Keratinocyte (primary cell): ENCODE results near the gene KCNK18. TPM values are rescaled to one million over a fixed set of nuclear protein-coding genes. Genes with fewer than 3 reads are reported as not detected.

ENCODE experiments used
- DNase-seq: peaks from one replicate; pipeline ENCODE4 v3.0.0-alpha.2; 2011; ENCODE audit warnings: low read depth, missing footprints, low spot score
- FAIRE-seq: peaks from 2 replicates; lab custom pipeline; 2011; peaks lifted over from hg19 to GRCh38; lab: Jason Lieb, UNC
- H2AFZ ChIP-seq: 2 replicates; pipeline ENCODE4 v1.6.0; 2012; ENCODE audit warnings: low read length, control low read depth, inconsistent platforms; ENCODE audit not compliant: control insufficient read depth
- H3K27ac ChIP-seq: 2 replicates; pipeline ENCODE4 v1.5.1; 2011; ENCODE audit warnings: low read length; ENCODE audit not compliant: control insufficient read depth, insufficient read depth
- H3K27me3 ChIP-seq: 3 replicates; pipeline ENCODE4 v1.6.0; 2011; ENCODE audit warnings: low read length; ENCODE audit not compliant: control insufficient read depth, insufficient read depth; ENCODE audit errors: extremely low read depth
- H3K36me3 ChIP-seq, 2 experiments: 2 replicates in 1 of 2; 3 replicates in 1 of 2; pipeline ENCODE4 v1.5.1; 2011; ENCODE audit warnings: low read length in 2 of 2, mild to moderate bottlenecking in 1 of 2; ENCODE audit not compliant: control insufficient read depth in 2 of 2, insufficient read depth in 2 of 2; ENCODE audit errors: extremely low read depth in 1 of 2
- H3K4me1 ChIP-seq: 3 replicates; pipeline ENCODE4 v1.5.1; 2011; ENCODE audit warnings: low read length; ENCODE audit not compliant: control insufficient read depth, insufficient read depth; ENCODE audit errors: extremely low read depth
- H3K4me2 ChIP-seq: 3 replicates; pipeline ENCODE4 v1.6.0; 2011; ENCODE audit warnings: low read depth, low read length; ENCODE audit not compliant: control insufficient read depth, insufficient read depth; ENCODE audit errors: extremely low read depth
- H3K4me3 ChIP-seq, 3 experiments: fragments of 200-600 bp in 1 of 3; sonication (generic) in 1 of 3; 2 replicates in 2 of 3; 3 replicates in 1 of 3; pipeline ENCODE4 v1.5.1; 2011 to 2016; ENCODE audit warnings: low read length in 3 of 3, mild to moderate bottlenecking in 3 of 3, control low read depth in 2 of 3, inconsistent platforms in 1 of 3, low read depth in 1 of 3, mixed read lengths in 1 of 3, mixed run types in 1 of 3, moderate library complexity in 1 of 3; ENCODE audit not compliant: control insufficient read depth in 2 of 3, insufficient read depth in 2 of 3; ENCODE audit errors: extremely low read depth in 1 of 3
- H3K79me2 ChIP-seq: 2 replicates; pipeline ENCODE4 v1.6.0; 2012; ENCODE audit warnings: low read length; ENCODE audit not compliant: control insufficient read depth, insufficient read depth
- H3K9ac ChIP-seq: 3 replicates; pipeline ENCODE4 v1.6.0; 2011; ENCODE audit warnings: low read length; ENCODE audit not compliant: control insufficient read depth, insufficient read depth; ENCODE audit errors: extremely low read depth
- H3K9me1 ChIP-seq: 3 replicates; pipeline ENCODE4 v1.6.0; 2011; ENCODE audit warnings: low read length; ENCODE audit not compliant: control insufficient read depth, insufficient read depth; ENCODE audit errors: extremely low read depth
- H3K9me3 ChIP-seq: 2 replicates; pipeline ENCODE4 v1.5.1; 2012; ENCODE audit warnings: low read depth, low read length; ENCODE audit not compliant: control insufficient read depth
- H4K20me1 ChIP-seq: 3 replicates; pipeline ENCODE4 v1.6.0; 2011; ENCODE audit warnings: low read length; ENCODE audit not compliant: control insufficient read depth, insufficient read depth; ENCODE audit errors: extremely low read depth
- EZH2 ChIP-seq: IDR thresholded peaks from one replicate; pipeline ENCODE4 v1.6.1; 2012; ENCODE audit warnings: inconsistent platforms, mild to moderate bottlenecking, low read length, moderate library complexity
- dilution Hi-C: fragments of 300-500 bp; cut with MboI; formaldehyde crosslinking; loops from one replicate; pipeline ENCODE4 v1.7.0; 2020; ENCODE audit warnings: low sequenced_read_pairs; ENCODE audit not compliant: extremely low pct_ligation_motif_present
- polyA plus RNA-seq, 5 experiments: library from polyadenylated mRNA; depleted of rRNA in 3 of 5; stranded (reverse) in 3 of 5; stranded (forward) in 1 of 5; unstranded in 1 of 5; fragments of >200 nt; gene quantifications; 1 replicate in 1 of 5; 2 replicates in 3 of 5; 3 replicates in 1 of 5; pipeline versions ENCODE4 v1.2.1 to v1.2.3, GENCODE V29; 2011 to 2012; ENCODE audit warnings: missing spikeins in 2 of 5, low read depth in 1 of 5, low replicate concordance in 1 of 5
- TF ChIP-seq, protein P1 (sequence below), 3 experiments: IDR thresholded peaks in 1 of 3; conservative IDR thresholded peaks in 1 of 3; optimal IDR thresholded peaks in 1 of 3; 2 replicates in 2 of 3; 3 replicates in 1 of 3; pipeline versions ENCODE3 to v1.5.1; 2011; ENCODE audit warnings: low read length in 3 of 3, mild to moderate bottlenecking in 3 of 3, moderate library complexity in 2 of 3, control low read depth in 1 of 3, inconsistent platforms in 1 of 3; ENCODE audit not compliant: insufficient read depth in 2 of 3; ENCODE audit errors: extremely low read depth in 1 of 3

KCNK18 gene
- polyA plus RNA-seq, 1 donor (not counting 4 experiments of a cell fraction or from before 2014, with no cell fraction given) = not detected

GRCh38 chr10:117214401-117214800 is 17.1 kb downstream of the KCNK18 start:
- no peak for TF ChIP-seq EZH2
- TF ChIP-seq, protein P1, sequence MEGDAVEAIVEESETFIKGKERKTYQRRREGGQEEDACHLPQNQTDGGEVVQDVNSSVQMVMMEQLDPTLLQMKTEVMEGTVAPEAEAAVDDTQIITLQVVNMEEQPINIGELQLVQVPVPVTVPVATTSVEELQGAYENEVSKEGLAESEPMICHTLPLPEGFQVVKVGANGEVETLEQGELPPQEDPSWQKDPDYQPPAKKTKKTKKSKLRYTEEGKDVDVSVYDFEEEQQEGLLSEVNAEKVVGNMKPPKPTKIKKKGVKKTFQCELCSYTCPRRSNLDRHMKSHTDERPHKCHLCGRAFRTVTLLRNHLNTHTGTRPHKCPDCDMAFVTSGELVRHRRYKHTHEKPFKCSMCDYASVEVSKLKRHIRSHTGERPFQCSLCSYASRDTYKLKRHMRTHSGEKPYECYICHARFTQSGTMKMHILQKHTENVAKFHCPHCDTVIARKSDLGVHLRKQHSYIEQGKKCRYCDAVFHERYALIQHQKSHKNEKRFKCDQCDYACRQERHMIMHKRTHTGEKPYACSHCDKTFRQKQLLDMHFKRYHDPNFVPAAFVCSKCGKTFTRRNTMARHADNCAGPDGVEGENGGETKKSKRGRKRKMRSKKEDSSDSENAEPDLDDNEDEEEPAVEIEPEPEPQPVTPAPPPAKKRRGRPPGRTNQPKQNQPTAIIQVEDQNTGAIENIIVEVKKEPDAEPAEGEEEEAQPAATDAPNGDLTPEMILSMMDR (optimal IDR thresholded peaks at IDR 0.05 in 1 of 3, IDR thresholded peaks at IDR 0.05 in 1 of 3, conservative IDR thresholded peaks at IDR 0.05 in 1 of 3; ENCODE audit: extremely low read depth in 1 of 3, insufficient read depth in 2 of 3, low read length in 3 of 3) = no peak
- H3K4me3 ChIP-seq = no peak overlapping the region
- peaks cover 9% of the 10 kb centered on the region for H3K4me1 ChIP-seq
- no peaks in the 10 kb centered on the region for H4K20me1 ChIP-seq
- no peak overlapping the region for H3K9ac ChIP-seq
- DNase-seq (no peak), FAIRE-seq (peak; percentile 71)
- no peaks in the 10 kb centered on the region for H3K79me2 ChIP-seq
- no peak overlapping the region for H3K27ac ChIP-seq
- dilution Hi-C loops = no loop called here
- peaks cover 41% of the 10 kb centered on the region for H3K27me3 ChIP-seq
- H3K9me3 ChIP-seq = no peaks in the 10 kb centered on the region
- no peaks in the 10 kb centered on the region for H3K36me3 ChIP-seq
- no peak overlapping the region for H2AFZ ChIP-seq
- H3K9me1 ChIP-seq = no peaks in the 10 kb centered on the region
- H3K4me2 ChIP-seq = no peak overlapping the region

- dilution Hi-C loops = no loop called here
- no peaks in the 10 kb centered on the region for H3K36me3 ChIP-seq
- H3K4me2 ChIP-seq = no peak overlapping the region
- no peak overlapping the region for H2AFZ ChIP-seq
- no peak for FAIRE-seq
- H4K20me1 ChIP-seq = no peaks in the 10 kb centered on the region
- H3K9me3 ChIP-seq = no peaks in the 10 kb centered on the region
- TF ChIP-seq EZH2 = no peak
- TF ChIP-seq, protein P1 (optimal IDR thresholded peaks at IDR 0.05 in 1 of 3, IDR thresholded peaks at IDR 0.05 in 1 of 3, conservative IDR thresholded peaks at IDR 0.05 in 1 of 3; ENCODE audit: extremely low read depth in 1 of 3, insufficient read depth in 2 of 3, low read length in 3 of 3) = no peak
- no peak for DNase-seq
- H3K4me3 ChIP-seq = no peak overlapping the region
- no peak overlapping the region for H3K27ac ChIP-seq
- peaks cover 9% of the 10 kb centered on the region for H3K4me1 ChIP-seq
- no peaks in the 10 kb centered on the region for H3K9me1 ChIP-seq
- H3K27me3 ChIP-seq = peaks cover 36% of the 10 kb centered on the region
- H3K79me2 ChIP-seq = no peaks in the 10 kb centered on the region
- no peak overlapping the region for H3K9ac ChIP-seq
Measured at GRCh38 chr10:117215079-117215478, 17.8 kb downstream of the KCNK18 start.
